HG03378 (cell line): ENCODE results near the gene LRRK1.
A peak's percentile ranks its signal among the peaks of the same experiment; 100 is the strongest.

ENCODE experiments used
- ATAC-seq: cut with Tn5 transposase; IDR thresholded peaks from one replicate; pipeline ENCODE4 v1.9.1; 2021; ENCODE audit warnings: mild to moderate bottlenecking, moderate library complexity; ENCODE audit not compliant: unreplicated experiment

Gene LRRK1

DNA sequence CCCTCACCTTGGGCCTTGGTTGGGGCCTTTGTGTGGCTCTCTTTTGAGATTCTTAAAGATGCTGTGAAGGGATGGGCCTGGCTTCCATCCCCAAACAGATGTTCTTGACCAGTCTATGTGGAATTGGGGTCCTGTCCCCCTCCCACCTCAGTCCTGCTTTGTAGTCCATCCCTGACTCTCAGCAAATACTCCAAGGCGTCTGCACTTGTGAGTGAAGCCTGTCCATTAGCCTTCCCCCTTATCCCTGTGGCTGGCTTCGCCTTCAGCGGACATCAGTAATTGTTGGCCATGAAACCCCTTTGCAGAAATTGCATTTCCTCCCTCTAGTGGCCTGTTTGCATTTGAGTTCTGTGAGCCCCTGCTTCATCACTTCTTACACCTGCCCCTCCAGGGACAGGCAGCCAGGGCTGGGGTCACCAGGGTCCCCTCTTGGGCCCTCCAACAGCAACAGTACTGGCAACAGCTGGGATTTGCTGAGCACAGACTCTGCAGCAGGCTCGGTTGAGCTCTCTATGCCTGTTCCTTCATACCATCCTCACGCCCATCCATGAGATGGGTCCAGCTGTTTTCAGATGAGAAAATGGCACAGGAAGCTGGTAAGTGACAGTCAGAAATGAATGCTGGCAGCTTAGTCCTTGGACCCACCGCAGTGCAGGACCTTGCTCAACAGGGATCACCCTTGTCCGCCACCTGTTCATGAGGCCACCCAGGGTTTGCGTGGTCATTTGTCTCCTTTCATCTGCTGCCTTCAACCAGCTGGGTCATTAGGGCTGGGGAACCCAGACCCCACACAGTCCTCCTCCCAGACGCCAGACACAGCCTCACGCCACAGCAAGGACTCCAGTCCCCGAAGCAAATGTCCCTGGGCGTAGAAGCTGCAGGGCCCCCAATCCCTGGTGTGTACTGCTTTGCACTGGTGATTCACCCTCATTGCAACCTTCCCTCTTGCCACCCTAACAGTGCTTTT is 8.9 kb upstream of the LRRK1 start:
- ATAC-seq: no peak

GRCh38 chr15:100911086-100911485 is 8.1 kb upstream of the LRRK1 start:
- no peak for ATAC-seq

GRCh38 chr15:100913961-100914360 is 5.2 kb upstream of the LRRK1 start:
- ATAC-seq: no peak

DNA sequence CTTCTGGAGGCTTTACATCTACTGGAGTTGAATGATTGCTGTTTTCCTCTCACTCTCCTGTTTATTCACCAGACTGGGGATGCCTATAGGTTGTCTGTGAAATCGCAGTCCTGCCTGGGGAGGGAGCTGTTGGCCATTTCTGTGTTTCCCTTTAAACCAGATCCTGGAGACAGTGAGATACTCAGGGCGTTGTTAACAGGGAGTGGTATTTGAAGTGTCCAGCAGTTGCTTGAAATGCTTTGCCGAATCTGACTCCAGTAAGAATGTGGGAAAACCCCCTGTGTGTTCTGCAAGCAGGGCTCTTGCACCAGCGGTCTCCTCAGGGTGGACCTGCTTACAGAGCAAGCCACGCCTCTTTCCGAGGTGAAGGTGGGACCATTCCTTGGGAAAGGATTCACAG is 4.3 kb upstream of the LRRK1 start:
- ATAC-seq: no peak

DNA sequence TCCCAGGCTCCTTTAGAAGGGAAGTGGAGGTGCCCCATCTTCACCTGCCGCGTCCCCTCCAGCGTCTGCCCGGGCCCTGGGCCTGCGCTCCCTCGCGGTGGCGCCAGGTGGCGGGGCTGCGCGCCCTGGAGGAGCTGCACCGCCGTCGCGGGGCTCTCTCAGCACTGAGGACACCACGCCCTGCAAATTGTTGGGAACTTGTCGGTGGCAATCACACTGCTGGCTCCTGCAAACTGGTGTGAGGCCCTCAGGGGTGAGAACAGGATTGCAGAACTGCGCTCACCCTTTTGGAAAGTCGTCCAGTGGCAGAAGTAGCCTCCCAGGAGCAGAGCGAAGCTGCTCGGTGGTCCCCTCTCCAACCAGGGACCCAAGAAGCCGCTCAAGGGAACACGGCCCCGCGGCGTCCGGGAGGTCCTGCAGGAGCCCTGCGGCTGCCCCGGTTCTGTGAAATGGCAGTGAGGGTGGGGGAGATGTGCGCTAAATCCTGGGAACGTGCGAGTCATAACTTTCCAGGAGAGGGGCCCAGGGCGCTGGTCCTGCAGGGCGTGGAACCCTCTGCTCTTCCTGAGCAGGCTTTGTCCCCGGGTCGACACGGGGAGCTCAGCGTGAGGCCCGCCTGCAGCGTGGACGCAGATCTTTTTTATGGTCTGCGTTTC is 995 bp upstream of the LRRK1 start:
- ATAC-seq: no peak

DNA sequence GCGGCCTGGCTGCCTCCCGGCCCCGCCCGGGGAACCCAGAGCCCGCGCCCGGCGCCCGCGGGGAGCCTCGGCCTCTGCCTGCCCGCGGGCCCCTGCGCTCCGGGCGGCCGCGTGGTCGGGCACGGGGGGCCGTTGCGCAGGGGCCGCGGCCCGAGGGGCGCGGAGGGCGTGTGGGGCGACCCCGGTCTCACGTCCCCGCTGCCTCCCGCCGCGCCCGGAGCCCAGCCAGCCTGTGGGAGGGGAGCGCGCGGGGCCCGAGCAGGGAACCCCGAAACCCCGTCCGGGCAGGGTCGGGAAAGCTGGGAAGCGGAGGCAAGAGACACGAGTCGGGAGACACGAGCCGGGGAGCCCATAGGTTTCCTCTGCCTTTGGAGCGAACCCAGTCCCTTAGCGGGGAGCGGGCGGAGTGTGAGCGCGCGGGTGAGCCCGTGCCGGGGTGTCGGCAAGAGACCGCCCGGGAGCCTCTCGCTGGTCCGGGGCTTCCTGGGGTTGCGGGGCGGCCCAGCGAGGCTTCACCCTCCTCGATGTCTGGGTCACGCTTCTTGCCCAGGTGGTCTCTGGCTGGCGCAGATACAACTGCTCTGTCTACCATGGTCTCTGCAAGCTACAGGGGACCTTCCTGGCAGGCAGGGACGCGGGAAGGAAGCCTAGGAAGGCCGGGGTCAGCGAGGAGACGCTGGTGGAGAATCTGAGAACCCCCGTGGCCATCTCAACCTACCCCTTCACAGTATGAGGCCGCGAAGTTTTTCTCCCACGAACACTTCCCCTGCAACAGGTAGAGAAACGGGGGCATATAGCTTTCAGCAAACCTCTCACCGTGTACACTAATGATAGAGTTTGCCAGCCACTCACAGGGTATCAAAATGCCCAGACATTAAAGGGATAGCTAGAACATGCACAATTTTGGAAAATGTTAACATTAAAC is 586 bp downstream of the LRRK1 start:
- no peak for ATAC-seq

- ATAC-seq: no peak
These were observed 1.5 kb downstream of the LRRK1 start for GRCh38 chr15:100920516-100921135.

DNA sequence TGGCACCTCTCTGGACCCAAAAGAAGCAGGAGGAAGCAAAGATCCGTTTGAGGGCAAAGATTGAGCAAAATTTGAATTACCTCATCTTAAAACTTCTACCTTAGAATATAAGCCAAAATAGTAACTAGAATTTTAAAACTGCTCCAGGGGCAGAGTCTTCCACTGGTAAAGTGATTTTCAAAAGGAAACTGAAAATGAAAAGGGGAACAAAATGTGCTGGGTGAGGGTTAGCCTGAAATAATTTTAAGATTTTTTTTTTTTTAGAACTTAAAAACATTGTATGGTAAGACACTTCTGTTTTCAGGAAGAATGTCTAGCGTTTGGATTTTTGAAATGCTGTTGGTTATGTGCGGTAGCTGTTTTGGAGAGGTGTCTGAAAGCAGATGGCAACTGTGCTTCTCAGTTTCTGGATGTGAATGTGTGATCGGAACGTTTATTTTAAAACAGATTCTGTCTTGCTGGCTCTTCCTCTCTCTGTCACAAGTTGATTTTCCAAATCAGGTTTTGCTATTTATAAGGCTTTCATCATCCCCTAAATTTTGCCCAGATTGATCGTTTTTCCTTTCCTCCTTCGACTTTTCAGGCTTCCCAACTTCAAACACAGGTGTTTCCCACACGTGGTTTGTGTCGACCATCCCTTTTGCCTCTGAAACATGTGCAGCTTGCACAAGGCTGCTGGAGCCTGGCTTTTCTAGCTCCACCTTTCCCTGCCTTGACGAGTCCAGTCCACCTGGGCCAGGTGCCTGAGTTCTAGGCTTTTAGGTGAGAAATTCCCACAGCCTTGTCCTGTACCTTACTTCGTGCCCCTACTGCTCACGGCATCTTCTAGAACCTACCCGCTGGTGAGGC is 3.3 kb downstream of the LRRK1 start:
- peak; percentile 34 for ATAC-seq

- no peak for ATAC-seq
These were observed 3.9 kb downstream of the LRRK1 start for GRCh38 chr15:100923076-100923475.

DNA sequence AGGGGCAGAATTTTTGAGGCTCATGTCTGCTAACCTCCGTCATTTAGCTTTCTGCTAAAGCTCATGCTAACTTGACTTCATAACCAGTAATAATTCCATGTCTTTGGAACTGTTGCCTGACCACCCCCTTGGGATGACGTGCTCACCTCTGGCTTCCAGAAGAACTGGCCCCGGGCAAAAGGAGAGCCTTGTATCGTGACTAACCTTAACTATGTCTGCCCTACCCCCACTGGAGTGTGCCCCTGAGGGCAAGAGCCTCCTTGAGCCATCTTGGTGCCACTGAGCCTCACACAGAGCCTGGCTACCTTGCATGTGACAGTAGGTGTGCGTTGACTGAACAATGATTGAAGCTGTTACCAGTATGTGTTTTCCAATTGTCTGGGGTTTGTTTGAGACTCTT is 4.7 kb downstream of the LRRK1 start:
- no peak for ATAC-seq

DNA sequence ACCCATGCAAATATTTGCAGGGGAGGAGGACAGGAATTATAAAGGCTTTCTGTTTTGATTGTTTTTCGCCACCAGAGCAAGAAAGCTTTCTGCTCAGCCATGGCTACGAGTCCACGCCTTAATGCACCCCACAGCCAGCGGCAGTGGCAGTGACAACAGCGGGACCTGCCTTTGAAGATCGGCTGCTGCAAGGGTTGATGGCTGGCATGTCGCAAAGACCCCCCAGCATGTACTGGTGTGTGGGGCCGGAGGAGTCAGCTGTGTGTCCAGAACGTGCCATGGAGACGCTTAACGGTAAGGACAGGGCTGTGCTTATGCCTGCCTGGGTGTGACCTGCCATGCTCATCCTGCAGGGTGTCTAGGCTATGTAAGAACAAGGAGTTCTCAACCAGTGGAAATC is 5.3 kb downstream of the LRRK1 start:
- ATAC-seq: no peak

GRCh38 chr15:100925480-100925879 is 6.3 kb downstream of the LRRK1 start:
- no peak for ATAC-seq

DNA sequence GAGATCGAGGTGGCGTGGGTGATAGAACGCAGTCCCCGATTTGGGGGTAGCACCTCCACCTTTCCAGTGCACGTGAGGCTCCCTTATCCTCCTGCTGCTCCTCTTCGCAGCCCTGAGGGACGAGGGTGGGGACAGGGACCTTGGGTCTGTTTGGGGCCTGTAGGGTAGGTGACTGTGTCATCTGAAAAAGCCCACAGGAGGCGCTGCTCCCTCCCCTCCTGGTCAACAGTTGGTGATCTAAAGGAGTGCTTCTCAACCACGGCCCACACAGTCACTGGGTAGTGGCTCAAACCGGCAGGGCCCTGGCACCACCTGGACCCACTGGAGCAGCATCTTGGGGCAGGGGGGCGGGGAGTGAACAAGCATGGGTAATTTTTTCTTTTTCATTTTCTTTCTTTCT is 7.1 kb downstream of the LRRK1 start:
- ATAC-seq: no peak

DNA sequence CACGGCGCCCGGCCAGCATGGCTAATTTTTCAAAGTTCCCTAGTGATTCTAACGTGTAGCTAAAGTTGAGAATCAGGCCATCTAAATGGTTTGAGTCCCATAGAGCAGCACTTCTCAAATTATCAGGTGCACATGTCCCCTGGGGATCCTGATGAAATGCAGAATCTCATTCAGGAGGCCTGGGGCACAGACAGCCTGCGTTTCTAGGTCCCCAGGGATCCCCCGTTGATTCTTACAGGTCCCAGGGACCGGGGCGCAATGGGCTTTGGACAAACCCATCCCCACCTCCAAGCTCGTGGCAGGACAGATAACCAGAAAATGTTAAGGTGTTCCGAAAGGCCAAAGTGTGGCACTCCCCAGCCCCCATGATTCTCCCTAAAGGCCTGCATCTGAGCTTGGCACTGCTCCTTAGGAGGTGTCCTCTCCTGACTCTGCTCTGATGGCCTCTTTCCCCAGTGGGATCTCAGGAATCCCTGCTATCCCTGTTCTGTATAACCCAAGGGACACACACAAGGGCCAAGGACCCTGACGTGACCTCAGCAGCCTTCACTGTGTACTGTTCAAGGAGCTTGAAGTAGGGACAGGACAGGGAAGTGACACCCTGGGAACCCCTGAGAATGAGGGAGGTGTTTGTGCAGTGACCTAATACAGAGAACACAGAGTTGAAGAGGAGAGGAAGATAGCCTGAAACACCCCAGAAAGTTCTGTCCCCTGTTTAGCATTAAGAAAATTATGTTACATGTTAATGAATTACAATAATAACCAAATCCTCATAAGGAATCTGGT is 8.0 kb downstream of the LRRK1 start:
- no peak for ATAC-seq

- ATAC-seq: no peak
These were observed 9.6 kb downstream of the LRRK1 start for GRCh38 chr15:100928632-100929280.

DNA sequence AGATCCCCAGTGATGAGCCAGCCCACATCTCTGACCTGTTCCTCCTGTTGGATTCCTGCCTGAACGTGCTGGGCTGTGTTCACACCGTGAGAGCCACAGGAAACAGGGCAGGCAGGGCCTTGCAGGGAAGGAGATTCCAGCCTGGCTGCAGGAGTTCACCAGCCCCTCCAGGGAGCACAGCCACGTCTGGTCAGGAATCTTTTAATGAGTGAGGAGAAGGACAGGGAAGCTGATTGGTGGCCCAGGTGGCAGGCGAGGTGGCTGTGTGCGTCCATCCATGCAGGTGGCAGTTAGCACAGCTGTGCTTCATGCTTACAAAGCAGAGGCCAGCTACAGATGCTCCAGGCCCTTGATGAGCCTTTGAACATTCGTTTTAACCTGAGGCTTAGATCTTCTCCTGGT is 10.5 kb downstream of the LRRK1 start:
- ATAC-seq: no peak

GRCh38 chr15:100930306-100930848 is 11.2 kb downstream of the LRRK1 start:
- no peak for ATAC-seq
